ENCODE results near the gene PCYOX1L.

The PCYOX1L gene

DNA sequence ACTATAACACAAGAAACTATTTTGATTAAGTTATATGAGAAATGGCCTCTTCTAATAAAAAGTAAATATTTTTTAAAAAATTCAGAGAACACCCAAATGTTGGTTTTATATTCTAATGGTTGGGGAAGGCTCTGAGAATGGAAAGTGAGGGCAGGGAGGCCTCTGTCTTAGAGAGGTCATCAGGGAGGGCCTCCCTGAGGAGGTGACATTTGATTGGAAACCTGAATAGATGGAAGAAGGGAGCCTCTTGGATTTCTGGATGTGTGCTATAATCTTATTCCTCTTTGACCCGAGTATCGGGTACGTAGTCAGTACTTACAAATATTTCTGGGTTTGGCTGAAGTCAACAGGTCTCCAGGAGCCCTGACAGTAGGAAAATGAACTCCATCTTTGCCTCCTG is 38.7 kb upstream of the PCYOX1L start:
- H3K27me3 ChIP-seq (ENCODE audit: insufficient read depth, poor library complexity, severe bottlenecking): no peaks in the 10 kb centered on the region
- TF ChIP-seq, protein P1, sequence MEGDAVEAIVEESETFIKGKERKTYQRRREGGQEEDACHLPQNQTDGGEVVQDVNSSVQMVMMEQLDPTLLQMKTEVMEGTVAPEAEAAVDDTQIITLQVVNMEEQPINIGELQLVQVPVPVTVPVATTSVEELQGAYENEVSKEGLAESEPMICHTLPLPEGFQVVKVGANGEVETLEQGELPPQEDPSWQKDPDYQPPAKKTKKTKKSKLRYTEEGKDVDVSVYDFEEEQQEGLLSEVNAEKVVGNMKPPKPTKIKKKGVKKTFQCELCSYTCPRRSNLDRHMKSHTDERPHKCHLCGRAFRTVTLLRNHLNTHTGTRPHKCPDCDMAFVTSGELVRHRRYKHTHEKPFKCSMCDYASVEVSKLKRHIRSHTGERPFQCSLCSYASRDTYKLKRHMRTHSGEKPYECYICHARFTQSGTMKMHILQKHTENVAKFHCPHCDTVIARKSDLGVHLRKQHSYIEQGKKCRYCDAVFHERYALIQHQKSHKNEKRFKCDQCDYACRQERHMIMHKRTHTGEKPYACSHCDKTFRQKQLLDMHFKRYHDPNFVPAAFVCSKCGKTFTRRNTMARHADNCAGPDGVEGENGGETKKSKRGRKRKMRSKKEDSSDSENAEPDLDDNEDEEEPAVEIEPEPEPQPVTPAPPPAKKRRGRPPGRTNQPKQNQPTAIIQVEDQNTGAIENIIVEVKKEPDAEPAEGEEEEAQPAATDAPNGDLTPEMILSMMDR (IDR thresholded peaks at IDR 0.05; ENCODE audit: poor library complexity, severe bottlenecking): no peak
- no peak overlapping the region for H3K27ac ChIP-seq (ENCODE audit: poor library complexity, severe bottlenecking)
- no peak for ATAC-seq (ENCODE audit: low read depth)
- DNase-seq (ENCODE audit: low spot score): no peak
- H3K9me3 ChIP-seq (ENCODE audit: severe bottlenecking): no peaks in the 10 kb centered on the region
- H3K4me1 ChIP-seq (ENCODE audit: insufficient read depth, poor library complexity, severe bottlenecking): peaks cover 11% of the 10 kb centered on the region
- H3K4me3 ChIP-seq (ENCODE audit: severe bottlenecking): no peak overlapping the region
- peaks cover 25% of the 10 kb centered on the region for H3K36me3 ChIP-seq (ENCODE audit: low read depth)

DNA sequence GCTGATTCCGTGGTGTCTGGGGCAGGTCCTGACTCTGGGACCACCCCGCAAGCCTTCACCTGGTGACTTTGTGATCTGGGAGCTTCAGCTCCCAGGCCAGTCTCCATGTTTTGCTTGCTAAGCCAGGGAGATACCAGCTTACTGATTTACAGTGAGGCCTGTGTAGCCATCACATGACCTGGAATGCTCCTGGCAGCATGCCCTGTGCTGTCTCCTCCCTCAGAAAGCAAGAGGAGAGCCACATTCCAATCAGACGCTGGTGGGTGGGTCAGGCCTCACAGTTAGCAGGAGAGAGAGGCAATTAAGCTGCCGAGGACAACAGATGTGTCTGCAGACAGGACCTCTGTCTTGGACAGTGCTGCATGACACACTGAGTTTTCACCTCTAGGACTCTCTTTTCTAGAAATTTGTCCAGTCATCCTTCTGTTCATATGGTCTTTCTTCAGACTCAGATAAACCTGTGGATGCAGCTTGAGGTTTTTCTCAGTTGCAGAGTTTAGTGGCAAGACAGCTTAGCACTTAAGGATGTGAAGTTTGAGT is 37.0 kb upstream of the PCYOX1L start:
- peak; percentile 82 for ATAC-seq (ENCODE audit: low read depth)
- H3K4me3 ChIP-seq (ENCODE audit: severe bottlenecking): no peak overlapping the region
- H3K36me3 ChIP-seq (ENCODE audit: low read depth): peaks cover 25% of the 10 kb centered on the region
- TF ChIP-seq, protein P1 (IDR thresholded peaks at IDR 0.05; ENCODE audit: poor library complexity, severe bottlenecking): no peak
- no peaks in the 10 kb centered on the region for H3K9me3 ChIP-seq (ENCODE audit: severe bottlenecking)
- DNase-seq (ENCODE audit: low spot score): peak; percentile 90
- no peaks in the 10 kb centered on the region for H3K27me3 ChIP-seq (ENCODE audit: insufficient read depth, poor library complexity, severe bottlenecking)
- H3K27ac ChIP-seq (ENCODE audit: poor library complexity, severe bottlenecking): peak overlapping the region; percentile 63
- peaks cover 23% of the 10 kb centered on the region for H3K4me1 ChIP-seq (ENCODE audit: insufficient read depth, poor library complexity, severe bottlenecking)

DNA sequence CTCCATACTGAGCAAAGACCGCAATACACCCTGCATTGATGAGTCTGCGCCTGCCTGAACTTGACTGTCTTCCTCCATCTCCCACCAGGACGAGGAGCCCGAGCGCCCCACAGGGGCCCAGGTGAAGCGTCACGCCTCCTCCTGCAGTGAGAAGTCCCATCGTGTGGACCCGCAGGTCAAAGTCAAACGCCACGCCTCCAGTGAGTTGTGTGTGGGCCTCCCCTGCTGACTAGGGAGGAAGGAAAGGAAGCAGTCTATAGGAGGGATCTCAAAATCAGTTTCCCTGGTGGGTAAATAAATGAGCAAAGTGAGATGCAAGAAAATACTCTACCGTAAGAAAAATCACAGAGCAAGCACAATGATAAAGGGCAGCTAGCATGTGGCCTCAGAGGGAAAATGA is 35.3 kb upstream of the PCYOX1L start:
- Histone ChIP-seq H3K27ac (ENCODE audit: poor library complexity, severe bottlenecking) (no peak overlapping the region), H3K9me3 (ENCODE audit: severe bottlenecking) (no peaks in the 10 kb centered on the region), H3K4me1 (ENCODE audit: insufficient read depth, poor library complexity, severe bottlenecking) (peaks cover 23% of the 10 kb centered on the region), H3K27me3 (ENCODE audit: insufficient read depth, poor library complexity, severe bottlenecking) (no peaks in the 10 kb centered on the region), H3K36me3 (ENCODE audit: low read depth) (peaks cover 25% of the 10 kb centered on the region), H3K4me3 (ENCODE audit: severe bottlenecking) (no peak overlapping the region)
- no peak for ATAC-seq (ENCODE audit: low read depth)
- TF ChIP-seq, protein P1 (IDR thresholded peaks at IDR 0.05; ENCODE audit: poor library complexity, severe bottlenecking): no peak
- no peak for DNase-seq (ENCODE audit: low spot score)

DNA sequence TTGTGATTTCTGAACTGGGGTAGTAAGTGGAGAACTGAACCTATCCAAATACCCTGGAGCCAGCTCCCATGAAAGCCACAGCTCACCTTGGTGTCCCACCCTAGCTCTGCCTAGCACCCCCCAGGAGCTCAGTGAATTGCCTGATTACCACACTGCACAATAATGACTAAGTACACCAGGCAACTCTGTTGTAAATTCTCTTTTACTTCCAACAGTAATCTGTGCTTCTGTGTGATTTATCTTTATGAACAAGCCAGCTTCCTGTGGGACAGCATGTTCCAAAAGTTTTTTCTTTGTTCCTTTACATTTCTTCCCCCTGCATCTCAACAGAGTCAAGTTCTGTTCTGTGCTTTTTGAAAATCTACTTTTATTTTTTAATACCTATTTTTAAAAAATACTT is 34.6 kb upstream of the PCYOX1L start:
- H3K4me1 ChIP-seq (ENCODE audit: insufficient read depth, poor library complexity, severe bottlenecking): peaks cover 23% of the 10 kb centered on the region
- peak overlapping the region; percentile 55 for H3K27ac ChIP-seq (ENCODE audit: poor library complexity, severe bottlenecking)
- H3K27me3 ChIP-seq (ENCODE audit: insufficient read depth, poor library complexity, severe bottlenecking): no peaks in the 10 kb centered on the region
- no peak overlapping the region for H3K4me3 ChIP-seq (ENCODE audit: severe bottlenecking)
- ATAC-seq (ENCODE audit: low read depth) (no peak), DNase-seq (ENCODE audit: low spot score) (no peak)
- TF ChIP-seq, protein P1 (IDR thresholded peaks at IDR 0.05; ENCODE audit: poor library complexity, severe bottlenecking): no peak
- H3K9me3 ChIP-seq (ENCODE audit: severe bottlenecking): no peaks in the 10 kb centered on the region
- peaks cover 22% of the 10 kb centered on the region for H3K36me3 ChIP-seq (ENCODE audit: low read depth)

DNA sequence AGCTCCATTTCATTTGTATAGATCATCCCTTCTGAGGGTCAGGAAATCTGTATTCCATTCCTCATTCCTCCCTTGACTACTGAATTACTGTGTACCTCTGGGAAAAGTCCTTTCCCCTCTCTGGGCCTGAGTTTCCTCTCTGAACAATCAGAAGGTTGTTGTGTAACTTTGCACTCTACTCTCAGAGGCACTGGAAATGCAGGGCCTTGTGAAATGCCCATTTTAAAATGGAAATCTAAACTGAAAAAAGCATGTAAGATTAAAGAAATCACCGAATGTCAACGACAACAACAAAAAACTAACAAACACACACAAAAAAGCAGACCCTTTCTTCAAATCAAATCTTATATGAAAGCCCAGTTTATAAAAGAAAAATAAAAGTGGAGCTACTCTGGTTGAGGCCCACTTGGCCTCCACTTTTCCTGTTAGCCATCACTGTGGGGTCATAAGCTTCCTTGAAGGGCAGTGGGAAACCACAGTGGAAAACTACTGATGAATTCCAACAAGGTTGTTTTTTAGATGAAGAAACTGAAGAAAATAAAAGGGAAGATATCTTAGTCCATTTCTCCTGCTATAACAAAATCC is 34.1 kb upstream of the PCYOX1L start:
- TF ChIP-seq, protein P1 (IDR thresholded peaks at IDR 0.05; ENCODE audit: poor library complexity, severe bottlenecking): no peak
- H3K27me3 ChIP-seq (ENCODE audit: insufficient read depth, poor library complexity, severe bottlenecking): no peaks in the 10 kb centered on the region
- no peak overlapping the region for H3K4me3 ChIP-seq (ENCODE audit: severe bottlenecking)
- DNase-seq (ENCODE audit: low spot score) (no peak), ATAC-seq (ENCODE audit: low read depth) (no peak)
- H3K4me1 ChIP-seq (ENCODE audit: insufficient read depth, poor library complexity, severe bottlenecking): peaks cover 23% of the 10 kb centered on the region
- peaks cover 18% of the 10 kb centered on the region for H3K36me3 ChIP-seq (ENCODE audit: low read depth)
- H3K9me3 ChIP-seq (ENCODE audit: severe bottlenecking): no peaks in the 10 kb centered on the region
- H3K27ac ChIP-seq (ENCODE audit: poor library complexity, severe bottlenecking): peak overlapping the region; percentile 55
